Hepatocyte (in vitro differentiated cells): ENCODE results near the gene CILP2. TPM values are rescaled to one million over a fixed set of nuclear protein-coding genes. Genes with fewer than 3 reads are reported as not detected.

Experiments used
- DNase-seq: peaks from one replicate; pipeline ENCODE4 v3.0.0-alpha.2; 2016; ENCODE audit warnings: low spot score
- H2AFZ ChIP-seq: fragments of 200-600 bp; sonication (generic); 2 replicates; pipeline ENCODE4 v1.6.0; 2016; ENCODE audit warnings: antibody characterized with exemption, mild to moderate bottlenecking
- H3K27ac ChIP-seq: fragments of 200-600 bp; sonication (generic); 2 replicates; pipeline ENCODE4 v1.5.1; 2016; ENCODE audit warnings: mild to moderate bottlenecking
- H3K27me3 ChIP-seq: fragments of 200-600 bp; sonication (generic); 2 replicates; pipeline ENCODE4 v1.6.1; 2016
- H3K36me3 ChIP-seq: fragments of 200-600 bp; sonication (generic); replicated peaks from 2 replicates; pipeline ENCODE4 v1.5.1; 2016; ENCODE audit warnings: low read depth; ENCODE audit not compliant: insufficient read depth
- H3K4me1 ChIP-seq: fragments of 200-600 bp; sonication (generic); 2 replicates; pipeline ENCODE4 v1.5.1; 2016; ENCODE audit warnings: mild to moderate bottlenecking, moderate library complexity; ENCODE audit not compliant: insufficient read depth
- H3K4me2 ChIP-seq: fragments of 200-600 bp; sonication (generic); 2 replicates; pipeline ENCODE4 v1.6.0; 2016
- H3K4me3 ChIP-seq: fragments of 200-600 bp; sonication (generic); 2 replicates; pipeline ENCODE4 v1.5.1; 2016; ENCODE audit warnings: mild to moderate bottlenecking
- H3K79me2 ChIP-seq: fragments of 200-600 bp; sonication (generic); 2 replicates; pipeline ENCODE4 v1.6.0; 2017; ENCODE audit warnings: mild to moderate bottlenecking
- H3K9me2 ChIP-seq: fragments of 200-600 bp; sonication (generic); replicated peaks from 2 replicates; pipeline ENCODE4 v1.6.0; 2017; ENCODE audit warnings: mild to moderate bottlenecking; ENCODE audit not compliant: insufficient read depth
- H3K9me3 ChIP-seq: fragments of 200-600 bp; sonication (generic); 2 replicates; pipeline ENCODE4 v1.5.1; 2016; ENCODE audit warnings: low read depth, mild to moderate bottlenecking
- H4K20me1 ChIP-seq: fragments of 200-600 bp; sonication (generic); 2 replicates; pipeline ENCODE4 v1.6.0; 2016; ENCODE audit warnings: mild to moderate bottlenecking; ENCODE audit not compliant: insufficient read depth, poor library complexity, severe bottlenecking
- CTCF ChIP-seq: fragments of 200-600 bp; sonication (generic); IDR thresholded peaks from 2 replicates; pipeline ENCODE4 v1.5.1; 2016; ENCODE audit warnings: antibody characterized with exemption, mild to moderate bottlenecking; ENCODE audit not compliant: poor library complexity
- EZH2 ChIP-seq: fragments of 200-600 bp; sonication (generic); IDR thresholded peaks from 2 replicates; pipeline ENCODE4 v1.6.1; 2016; ENCODE audit warnings: antibody characterized with exemption, mild to moderate bottlenecking, borderline replicate concordance
- EZH2phosphoT487 ChIP-seq: fragments of 200-600 bp; sonication (generic); IDR thresholded peaks from one replicate; pipeline ENCODE4 v1.6.1; 2018; ENCODE audit warnings: antibody characterized with exemption, mild to moderate bottlenecking, low read depth, moderate library complexity; ENCODE audit not compliant: unreplicated experiment, severe bottlenecking
- WGBS: methylation state at CpG from one replicate; pipeline ENCODE4 v1.1.6; 2016; ENCODE audit warnings: low lambda C conversion rate; ENCODE audit errors: missing lambda C conversion rate; 5-methylcytosine and 5-hydroxymethylcytosine counted together
- polyA plus RNA-seq: library from polyadenylated mRNA; unstranded; fragments of >200 nt; fragmentation: Nextera tagmentation; extraction: Ambion mirVana; gene quantifications from 2 replicates; pipeline ENCODE4 v1.2.1, GENCODE V29; 2016
- total RNA-seq: library from RNA; depleted of rRNA; stranded (reverse); fragments of >200 nt; gene quantifications from 2 replicates; pipeline ENCODE4 v1.2.3, GENCODE V29; 2014

CILP2 gene
- total and polyA plus RNA-seq, 2 experiments from 2014 or later: 5.7 to 16.5 TPM

- Histone ChIP-seq H3K79me2 (no peaks in the 10 kb centered on the region), H3K4me3 (no peak overlapping the region), H2AFZ (no peak overlapping the region), H3K4me2 (no peak overlapping the region), H3K27me3 (no peaks in the 10 kb centered on the region), H4K20me1 (no peaks in the 10 kb centered on the region), H3K9me2 (no peaks in the 10 kb centered on the region), H3K9me3 (no peaks in the 10 kb centered on the region), H3K36me3 (no peaks in the 10 kb centered on the region), H3K27ac (no peak overlapping the region), H3K4me1 (no peaks in the 10 kb centered on the region)
- DNase-seq: no peak
- 96% methylated on average over 27 of the region's 27 CpGs for WGBS
- no peak for TF ChIP-seq CTCF
- no peak for TF ChIP-seq EZH2
Measured at GRCh38 chr19:19505669-19506326, 32.3 kb upstream of the CILP2 start.

DNA sequence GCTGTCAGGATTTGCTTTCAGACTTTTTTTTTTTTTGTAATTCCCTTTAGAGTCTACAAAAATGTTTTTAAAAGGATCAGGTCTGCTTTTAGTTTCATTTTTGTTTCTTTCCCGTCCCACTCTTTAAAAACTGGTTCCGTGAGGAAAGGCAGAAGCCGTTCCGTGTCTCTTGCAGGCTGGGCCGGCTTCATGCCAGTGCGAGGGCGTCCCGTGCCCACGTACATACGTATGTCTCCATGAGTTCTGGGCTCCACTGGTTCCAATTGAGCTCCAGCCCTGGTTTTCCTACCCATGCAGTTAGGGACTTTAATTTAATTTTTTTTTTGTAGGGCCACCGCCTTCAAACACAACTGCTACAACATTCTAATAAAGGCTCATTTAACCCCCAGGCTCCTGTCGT is 31.5 kb upstream of the CILP2 start:
- no peaks in the 10 kb centered on the region for H3K36me3 ChIP-seq
- no peaks in the 10 kb centered on the region for H3K27me3 ChIP-seq
- no peaks in the 10 kb centered on the region for H3K79me2 ChIP-seq
- H3K4me3 ChIP-seq: no peak overlapping the region
- no peaks in the 10 kb centered on the region for H3K4me1 ChIP-seq
- DNase-seq: no peak
- 96% methylated on average over 12 of the region's 12 CpGs for WGBS
- TF ChIP-seq CTCF (no peak), EZH2 (no peak), EZH2phosphoT487 (no peak)
- no peak overlapping the region for H2AFZ ChIP-seq
- no peaks in the 10 kb centered on the region for H3K9me3 ChIP-seq
- H3K27ac ChIP-seq: no peak overlapping the region
- H3K4me2 ChIP-seq: no peak overlapping the region
- H3K9me2 ChIP-seq: no peaks in the 10 kb centered on the region
- H4K20me1 ChIP-seq: no peaks in the 10 kb centered on the region

GRCh38 chr19:19507354-19507753 is 30.7 kb upstream of the CILP2 start:
- Histone ChIP-seq H3K79me2 (no peaks in the 10 kb centered on the region), H3K4me3 (no peak overlapping the region), H3K27ac (no peak overlapping the region), H4K20me1 (no peaks in the 10 kb centered on the region), H3K27me3 (no peaks in the 10 kb centered on the region), H3K9me2 (no peaks in the 10 kb centered on the region), H3K4me2 (no peak overlapping the region), H3K9me3 (no peaks in the 10 kb centered on the region), H3K4me1 (no peaks in the 10 kb centered on the region), H2AFZ (no peak overlapping the region), H3K36me3 (no peaks in the 10 kb centered on the region)
- WGBS: 98% methylated on average over 8 of the region's 8 CpGs
- DNase-seq: no peak
- TF ChIP-seq EZH2: no peak
- no peak for TF ChIP-seq CTCF
- no peak for TF ChIP-seq EZH2phosphoT487

DNA sequence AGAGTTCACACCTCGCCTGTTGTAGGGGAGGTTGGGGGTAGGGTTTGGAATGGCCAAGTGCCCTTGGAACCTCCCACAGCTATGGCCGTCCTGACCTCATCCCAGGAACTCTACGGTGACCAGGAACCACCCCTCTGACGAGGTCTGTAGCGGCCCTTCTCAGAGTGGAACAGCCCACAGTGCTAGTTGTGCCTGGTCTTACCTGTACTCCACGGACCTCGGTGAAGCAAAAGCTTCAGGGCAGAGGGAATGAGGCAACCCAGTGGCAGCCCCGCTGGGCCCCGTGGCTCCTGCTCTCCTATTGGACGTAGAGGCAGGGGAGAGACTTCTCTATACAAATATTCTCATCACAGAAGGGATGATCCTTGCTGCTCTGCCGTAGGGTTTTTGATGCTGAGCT is 29.8 kb upstream of the CILP2 start:
- no peak overlapping the region for H3K4me3 ChIP-seq
- no peak for TF ChIP-seq CTCF
- TF ChIP-seq EZH2phosphoT487: no peak
- TF ChIP-seq EZH2: no peak
- no peak overlapping the region for H2AFZ ChIP-seq
- no peaks in the 10 kb centered on the region for H3K4me1 ChIP-seq
- no peaks in the 10 kb centered on the region for H3K9me3 ChIP-seq
- H3K9me2 ChIP-seq: no peaks in the 10 kb centered on the region
- no peaks in the 10 kb centered on the region for H3K36me3 ChIP-seq
- no peaks in the 10 kb centered on the region for H3K79me2 ChIP-seq
- no peak overlapping the region for H3K27ac ChIP-seq
- H3K4me2 ChIP-seq: no peak overlapping the region
- no peak for DNase-seq
- H4K20me1 ChIP-seq: no peaks in the 10 kb centered on the region
- 94% methylated on average over 11 of the region's 11 CpGs for WGBS
- no peaks in the 10 kb centered on the region for H3K27me3 ChIP-seq
